Spleen (tissue), 7 donors: ENCODE results near the gene CENPP.

Experiments used
- POLR2AphosphoS5 ChIP-seq, 3 donors: sonication (generic); formaldehyde crosslinking; IDR thresholded peaks; one replicate each; pipeline ENCODE4 v1.5.1; 2017; ENCODE audit warnings: antibody characterized with exemption in 3 of 3
- TF ChIP-seq, protein P1 (sequence below), 11 experiments: fragments of 200-600 bp in 7 of 11; fragments of 450-650 bp in 4 of 11; sonication (generic) in 4 of 11; IDR thresholded peaks in 8 of 11; conservative IDR thresholded peaks in 3 of 11; 1 replicate in 7 of 11; 2 replicates in 4 of 11; pipeline versions ENCODE4 v1.4.0 to v1.8.0; 2016 to 2021; ENCODE audit warnings: antibody characterized with exemption in 11 of 11, inconsistent platforms in 4 of 11, mild to moderate bottlenecking in 1 of 11
- donor health status: DM: no; HTN: no; CAD: no; lungs with moderate emphysema.
- donor health status: DM: no; HTN: no; CAD: no.
- donor health status: DM: no; HTN: no; CAD: no.

DNA sequence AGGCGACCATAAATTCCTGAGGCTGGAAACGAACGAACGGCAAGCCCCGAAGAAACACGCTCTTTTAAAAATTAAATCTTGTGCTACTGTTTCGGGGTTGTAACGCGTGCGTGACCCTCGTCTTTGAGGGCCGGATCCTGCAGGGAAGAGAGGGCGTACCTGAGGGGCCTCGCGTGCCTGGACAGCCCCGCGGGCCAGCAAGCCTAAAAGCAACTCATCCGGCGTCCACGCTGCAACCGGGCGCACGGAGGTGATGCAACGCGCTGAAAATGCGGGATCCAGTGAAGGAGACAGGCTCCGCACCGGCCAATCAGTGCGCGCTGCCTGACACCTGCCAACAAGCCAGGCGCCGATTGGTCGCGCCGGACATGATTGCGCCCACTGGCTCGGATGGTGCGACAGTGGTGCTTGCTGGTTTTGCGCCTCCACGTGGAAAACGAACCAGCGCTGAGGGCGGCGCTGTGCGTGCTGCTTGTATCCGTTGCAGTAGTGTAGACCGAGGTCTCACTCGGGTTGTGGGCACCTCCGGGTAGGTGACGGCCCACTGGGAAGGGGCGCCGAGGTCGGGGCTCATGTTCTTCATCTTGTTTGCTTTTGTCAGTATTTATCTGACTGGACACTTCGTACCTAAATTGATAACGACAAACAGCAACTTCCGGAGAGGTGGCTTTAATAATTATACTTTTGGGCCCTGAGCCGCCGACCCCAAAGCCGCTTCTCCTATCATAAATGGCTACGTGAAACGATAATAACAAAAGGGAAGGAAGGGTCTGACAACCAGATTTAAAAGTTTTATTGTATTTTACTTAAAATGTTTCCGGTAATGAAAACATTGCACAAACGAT lies 32.1 kb upstream of the CENPP start, which contains the start of gene IARS1:
- TF ChIP-seq, protein P1, sequence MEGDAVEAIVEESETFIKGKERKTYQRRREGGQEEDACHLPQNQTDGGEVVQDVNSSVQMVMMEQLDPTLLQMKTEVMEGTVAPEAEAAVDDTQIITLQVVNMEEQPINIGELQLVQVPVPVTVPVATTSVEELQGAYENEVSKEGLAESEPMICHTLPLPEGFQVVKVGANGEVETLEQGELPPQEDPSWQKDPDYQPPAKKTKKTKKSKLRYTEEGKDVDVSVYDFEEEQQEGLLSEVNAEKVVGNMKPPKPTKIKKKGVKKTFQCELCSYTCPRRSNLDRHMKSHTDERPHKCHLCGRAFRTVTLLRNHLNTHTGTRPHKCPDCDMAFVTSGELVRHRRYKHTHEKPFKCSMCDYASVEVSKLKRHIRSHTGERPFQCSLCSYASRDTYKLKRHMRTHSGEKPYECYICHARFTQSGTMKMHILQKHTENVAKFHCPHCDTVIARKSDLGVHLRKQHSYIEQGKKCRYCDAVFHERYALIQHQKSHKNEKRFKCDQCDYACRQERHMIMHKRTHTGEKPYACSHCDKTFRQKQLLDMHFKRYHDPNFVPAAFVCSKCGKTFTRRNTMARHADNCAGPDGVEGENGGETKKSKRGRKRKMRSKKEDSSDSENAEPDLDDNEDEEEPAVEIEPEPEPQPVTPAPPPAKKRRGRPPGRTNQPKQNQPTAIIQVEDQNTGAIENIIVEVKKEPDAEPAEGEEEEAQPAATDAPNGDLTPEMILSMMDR (IDR thresholded peaks at IDR 0.05 in 8 of 11, conservative IDR thresholded peaks at IDR 0.05 in 3 of 11): peak in 6 of 11 experiments; percentile 30 to 59 (median 38)
- TF ChIP-seq POLR2AphosphoS5 (IDR thresholded peaks at IDR 0.05): peak; percentile 95 to 98 (median 97)
